GM12873 (cell line): ENCODE results near the gene CHRNA9.

Source experiments
- CTCF ChIP-seq: IDR thresholded peaks from 2 replicates; pipeline ENCODE4 v1.5.1; 2012; ENCODE audit warnings: low read depth, mild to moderate bottlenecking, moderate library complexity, low read length, control low read depth; ENCODE audit not compliant: insufficient read depth; ENCODE audit errors: missing control alignments

CHRNA9 gene

GRCh38 chr4:40363945-40364344 is 28.8 kb downstream of the CHRNA9 start:
- no peak for TF ChIP-seq CTCF

GRCh38 chr4:40365766-40366165 is 30.6 kb downstream of the CHRNA9 start:
- TF ChIP-seq CTCF: no peak

GRCh38 chr4:40367451-40367850 is 32.3 kb downstream of the CHRNA9 start:
- TF ChIP-seq CTCF: no peak

GRCh38 chr4:40369437-40370274 is 34.5 kb downstream of the CHRNA9 start:
- TF ChIP-seq CTCF: no peak

GRCh38 chr4:40372651-40373050 is 37.5 kb downstream of the CHRNA9 start:
- no peak for TF ChIP-seq CTCF

- TF ChIP-seq CTCF: no peak
Observed at GRCh38 chr4:40373636-40374035, 38.5 kb downstream of the CHRNA9 start.

- no peak for TF ChIP-seq CTCF
Observed at GRCh38 chr4:40375095-40375494, 40.0 kb downstream of the CHRNA9 start.
